Daoy (cell line): Measurements from ENCODE around the gene PRM1. TPM values are rescaled to one million over a fixed set of nuclear protein-coding genes. Genes with fewer than 3 reads are reported as not detected.

Experiments used
- DNase-seq: peaks from one replicate; pipeline ENCODE4 v3.0.0-alpha.2; 2015; ENCODE audit warnings: low read depth
- total RNA-seq: library from RNA; depleted of rRNA; stranded (reverse); fragments of >200 nt; shearing (Covaris generic); gene quantifications from 2 replicates; pipeline ENCODE4 v1.2.3, GENCODE V29; 2014

PRM1 gene
- total RNA-seq, 1 experiment from 2014 or later: not detected

DNA sequence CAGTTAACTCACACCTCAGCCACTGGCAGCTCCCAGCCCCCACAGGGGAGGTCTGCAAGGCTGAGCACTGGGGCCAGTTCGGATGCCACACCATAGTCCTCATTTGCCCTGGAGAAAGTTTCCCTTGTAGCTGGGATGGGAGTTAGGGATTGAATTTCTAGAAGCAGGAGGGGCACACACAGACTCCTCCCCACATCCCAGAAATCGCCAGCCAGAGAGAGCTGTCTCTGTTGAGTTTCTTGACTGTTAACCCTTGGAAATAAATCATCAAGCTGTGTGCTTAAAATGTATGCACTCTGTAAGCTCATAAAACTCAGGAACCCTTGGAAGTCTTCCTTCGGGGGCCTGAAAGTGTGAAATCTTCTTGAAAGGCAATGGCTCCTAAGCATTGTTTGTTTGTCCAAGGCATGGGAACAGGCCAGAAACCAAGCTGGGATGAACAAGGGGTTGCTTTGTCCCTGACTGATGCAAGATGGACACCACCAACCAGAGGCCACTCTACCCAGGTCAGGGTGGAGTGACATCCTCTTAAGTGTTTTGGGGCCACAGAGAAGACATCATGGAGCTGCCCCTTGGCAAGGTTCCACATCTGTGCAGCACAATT lies 7.3 kb downstream of the PRM1 start:
- DNase-seq: no peak

DNA sequence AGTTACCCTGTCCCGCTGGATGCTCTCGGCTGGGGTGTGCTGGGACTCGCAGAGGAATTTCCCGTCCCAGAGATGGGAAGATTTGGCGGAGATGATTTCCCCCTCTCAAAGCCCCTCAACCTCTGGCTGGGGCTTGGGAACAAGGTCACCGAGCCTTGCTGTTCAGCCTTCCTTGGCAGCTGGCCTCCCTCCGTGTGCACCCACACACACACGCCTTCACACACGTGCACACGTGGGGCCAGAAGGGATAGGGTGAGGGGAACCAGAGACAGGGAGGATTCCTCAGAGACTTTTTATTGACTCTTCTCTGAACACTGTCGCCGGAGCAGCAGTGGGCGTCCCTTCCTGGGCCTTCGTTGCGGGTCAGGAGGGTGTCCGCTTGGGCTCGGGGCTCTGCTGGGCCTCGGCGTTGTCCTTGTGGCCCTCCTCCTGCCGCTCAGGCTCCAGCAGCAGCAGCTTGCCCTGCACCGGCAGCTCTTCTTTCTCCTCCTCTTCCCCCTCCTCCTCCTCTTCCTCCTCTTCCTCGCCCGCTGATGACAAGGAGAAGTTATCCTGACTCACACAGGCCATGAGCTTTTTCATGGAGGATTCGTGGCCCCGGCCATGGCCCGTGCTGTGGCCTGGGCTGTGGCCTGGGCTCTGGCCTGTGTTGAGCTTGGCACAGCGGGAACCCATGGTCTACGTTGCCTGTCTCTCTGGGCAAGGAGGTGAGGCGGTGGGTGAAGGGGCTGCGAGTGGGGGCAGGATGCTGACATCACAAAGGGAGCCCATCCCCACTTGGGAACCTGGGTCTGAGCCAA lies 8.0 kb downstream of the PRM1 start, which contains the start of gene PRM3:
TSS of gene PRM3 (minus strand) at position 709 of the 800 bp plus-strand sequence. CDS start at position 675, 34 bp downstream.
- no peak for DNase-seq

DNA sequence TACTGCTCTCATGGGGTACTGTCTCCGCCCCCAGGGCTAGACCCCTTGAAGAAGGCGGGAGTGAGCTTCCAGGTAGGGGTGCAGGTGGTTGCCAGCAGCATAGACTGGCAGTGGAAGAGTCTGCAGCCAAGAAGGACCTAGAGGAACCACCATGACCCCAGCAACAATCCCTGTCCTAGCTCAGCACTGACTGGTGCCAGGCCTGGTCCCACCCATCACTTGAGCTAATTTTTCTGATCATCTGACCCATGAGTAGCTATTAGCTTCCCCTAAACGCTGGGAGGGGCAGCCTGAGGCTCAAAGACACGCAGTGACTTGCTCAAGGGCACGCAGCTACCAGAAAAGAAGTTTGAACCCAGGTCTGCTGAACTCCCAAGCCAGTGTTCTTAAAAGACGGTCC lies 8.6 kb downstream of the PRM1 start:
- no peak for DNase-seq

DNA sequence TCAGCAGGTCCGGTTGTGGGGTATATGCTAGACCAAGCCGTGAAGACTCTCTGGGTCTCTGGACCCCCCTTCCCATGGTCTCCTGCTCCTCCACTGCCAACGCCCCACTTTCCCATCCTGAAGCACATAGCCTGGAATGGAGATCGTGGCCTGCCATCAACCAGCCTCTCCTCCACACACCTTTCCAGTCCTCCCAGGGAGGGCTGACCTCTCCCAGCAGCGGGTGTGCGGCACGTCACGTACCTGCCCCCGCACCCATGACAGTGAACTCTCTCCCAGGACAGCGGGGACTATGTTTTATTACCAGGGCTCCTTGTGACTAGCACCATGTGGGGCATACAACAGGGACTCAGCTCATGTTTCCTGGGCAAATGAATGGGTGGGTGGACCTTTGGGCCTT lies 9.5 kb downstream of the PRM1 start:
- DNase-seq: no peak

DNA sequence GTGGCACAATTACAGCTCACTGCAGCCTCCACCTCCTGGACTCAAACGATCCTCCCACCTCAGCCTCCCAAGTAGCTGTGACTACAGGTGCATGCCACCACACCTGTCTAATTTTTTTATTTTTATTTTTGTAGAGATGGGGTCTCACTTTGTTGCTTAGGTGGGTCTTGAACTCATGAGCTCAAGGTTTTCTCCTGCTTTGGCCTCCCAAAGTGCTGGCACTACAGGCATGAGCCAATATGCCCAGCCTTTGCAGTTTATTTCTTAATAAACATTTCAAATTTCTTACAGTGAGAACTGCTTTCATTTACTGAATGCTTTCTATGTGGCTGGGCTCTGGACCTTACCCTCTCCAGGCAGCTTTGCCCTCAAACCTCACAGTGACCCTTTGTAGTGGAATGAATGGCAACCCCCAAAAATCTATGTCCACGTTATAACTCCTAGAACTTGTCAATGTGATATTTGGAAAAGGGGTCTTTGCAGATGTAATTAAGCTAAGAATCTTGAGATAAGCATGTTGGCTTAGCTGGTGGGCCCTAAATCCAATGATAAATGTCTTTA lies 10.4 kb downstream of the PRM1 start:
- no peak for DNase-seq

DNA sequence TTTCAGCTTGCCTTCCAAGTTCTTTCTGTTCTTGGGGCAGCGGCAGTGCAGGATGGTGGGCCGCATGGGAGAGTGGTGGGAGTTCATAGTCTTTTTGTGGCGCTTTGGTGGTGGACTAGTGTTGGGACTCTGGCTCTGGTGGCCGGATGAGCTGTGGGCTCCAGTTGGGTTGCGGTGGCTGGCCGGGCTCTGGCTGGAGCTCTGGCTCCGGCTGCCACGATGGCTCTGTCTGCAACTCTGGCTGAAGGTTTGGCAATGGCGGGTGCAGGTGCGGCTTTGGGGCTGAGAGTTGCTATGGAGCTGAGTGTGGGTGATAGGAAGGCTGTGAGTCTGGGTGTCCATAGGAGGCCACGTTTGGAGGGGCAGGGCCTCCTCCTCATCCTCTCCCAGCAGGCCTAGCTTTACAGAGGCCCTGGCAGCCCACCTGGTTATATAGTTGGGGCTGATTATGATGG lies 12.2 kb downstream of the PRM1 start, which contains the start of gene TNP2:
TSS of gene TNP2 (minus strand) at position 405 of the 455 bp plus-strand sequence. CDS start at position 342, 63 bp downstream.
- no peak for DNase-seq

DNA sequence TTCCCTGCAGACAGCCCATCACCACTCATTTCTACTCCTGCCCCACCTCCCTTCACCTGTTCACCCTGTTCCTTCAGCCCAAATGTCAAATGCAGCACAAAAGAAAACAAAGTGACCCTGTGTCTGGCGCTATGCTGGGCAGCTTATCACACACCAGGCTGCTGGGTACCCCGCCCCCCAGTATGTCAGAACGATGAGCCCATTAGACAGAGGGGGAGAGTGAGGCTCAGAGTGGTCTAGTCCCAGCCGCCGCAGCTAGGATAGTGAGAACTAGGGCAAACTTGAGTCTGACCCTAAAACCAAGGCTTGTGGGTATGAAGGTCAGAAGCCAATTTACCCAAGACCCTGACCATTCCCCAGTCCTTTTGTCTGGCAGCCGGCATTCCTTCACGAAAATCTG lies 16.0 kb downstream of the PRM1 start:
- DNase-seq: no peak

DNA sequence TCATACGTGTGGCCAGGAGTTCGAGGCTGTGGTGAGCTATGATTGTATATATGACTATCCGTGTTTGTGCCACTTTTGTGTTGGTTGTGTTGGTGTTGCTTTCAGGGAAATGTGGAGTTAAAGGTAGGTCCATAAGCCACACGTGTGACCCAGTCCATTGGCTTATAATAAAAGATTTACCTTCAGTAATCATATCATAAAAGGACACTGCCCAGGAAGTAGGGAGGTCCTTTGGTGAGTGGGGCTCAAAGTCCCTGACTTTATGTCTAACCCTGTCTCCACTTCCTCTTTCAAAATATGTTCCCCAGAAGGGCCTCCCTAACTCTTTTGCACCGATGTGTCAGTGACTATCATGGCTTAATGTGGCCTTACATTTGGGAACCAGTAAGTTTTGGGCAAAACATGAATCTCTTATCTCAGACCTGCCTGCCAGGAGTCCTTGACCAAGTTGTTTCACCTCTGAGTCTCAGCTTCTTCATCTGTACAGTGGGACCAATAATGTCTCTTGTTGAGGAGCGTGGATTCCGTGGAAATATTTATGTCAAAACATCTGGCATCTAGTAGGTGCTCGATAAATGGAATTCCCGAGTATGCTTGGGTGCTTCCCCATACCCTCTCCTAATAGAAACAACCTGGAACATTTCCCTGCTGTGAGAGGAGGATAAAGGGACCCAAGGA lies 16.8 kb downstream of the PRM1 start:
- DNase-seq: no peak

DNA sequence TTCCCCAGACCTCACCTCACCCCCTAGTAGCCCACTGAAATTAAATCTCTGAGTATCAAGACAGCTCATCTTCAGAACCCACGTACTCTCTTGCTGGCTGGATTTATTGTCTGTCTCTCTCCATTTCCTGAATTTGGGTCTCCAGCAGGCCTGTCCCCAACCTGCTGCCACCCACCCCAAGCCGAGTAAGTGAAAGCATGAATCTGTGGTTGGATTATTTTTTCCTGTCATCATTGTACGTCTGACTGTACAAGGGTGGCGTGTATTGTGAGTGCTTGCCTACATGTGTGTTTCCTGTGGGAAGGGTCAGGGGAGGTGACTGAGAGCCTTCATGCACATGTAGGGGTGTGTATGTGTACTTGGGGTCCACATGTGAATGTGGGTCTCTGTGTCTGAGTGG lies 17.4 kb downstream of the PRM1 start:
- DNase-seq: no peak

DNA sequence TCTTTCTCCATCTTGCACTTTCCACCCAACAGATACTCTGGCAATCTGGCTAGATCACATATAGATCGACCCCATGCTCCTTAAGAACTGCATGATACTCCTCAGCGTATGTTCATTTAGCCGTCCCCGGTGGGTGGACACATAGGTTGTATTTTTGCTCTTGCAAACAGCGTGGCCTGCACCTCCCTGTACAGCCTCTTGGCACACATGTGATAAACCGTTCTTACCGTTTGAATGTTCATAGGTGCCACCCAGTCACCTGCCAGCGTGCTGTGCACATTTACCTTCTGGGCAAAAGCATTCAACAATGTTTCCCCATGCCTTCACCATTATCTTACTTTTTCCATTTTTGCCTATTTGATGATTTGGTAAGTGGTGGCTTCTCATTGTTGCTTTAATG lies 18.2 kb downstream of the PRM1 start:
- no peak for DNase-seq

DNA sequence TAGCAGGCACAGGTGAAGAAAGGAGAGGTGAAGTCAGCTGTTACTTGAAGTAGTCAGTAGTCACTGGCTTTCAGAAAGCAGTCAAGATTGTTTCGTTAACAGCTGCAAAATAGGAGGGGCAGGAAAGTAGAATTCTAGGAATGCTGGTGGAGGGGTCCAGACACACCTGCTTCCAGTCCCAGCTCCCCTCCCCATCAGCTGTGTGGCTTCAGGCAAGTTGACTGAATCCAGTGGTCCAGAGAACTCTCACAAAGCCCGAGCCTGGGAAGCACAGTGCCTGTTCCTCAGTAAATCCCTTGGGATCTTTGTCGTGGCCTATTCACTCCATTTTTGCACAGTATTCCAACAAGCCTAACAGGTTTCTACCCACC lies 20.5 kb downstream of the PRM1 start:
- no peak for DNase-seq

DNA sequence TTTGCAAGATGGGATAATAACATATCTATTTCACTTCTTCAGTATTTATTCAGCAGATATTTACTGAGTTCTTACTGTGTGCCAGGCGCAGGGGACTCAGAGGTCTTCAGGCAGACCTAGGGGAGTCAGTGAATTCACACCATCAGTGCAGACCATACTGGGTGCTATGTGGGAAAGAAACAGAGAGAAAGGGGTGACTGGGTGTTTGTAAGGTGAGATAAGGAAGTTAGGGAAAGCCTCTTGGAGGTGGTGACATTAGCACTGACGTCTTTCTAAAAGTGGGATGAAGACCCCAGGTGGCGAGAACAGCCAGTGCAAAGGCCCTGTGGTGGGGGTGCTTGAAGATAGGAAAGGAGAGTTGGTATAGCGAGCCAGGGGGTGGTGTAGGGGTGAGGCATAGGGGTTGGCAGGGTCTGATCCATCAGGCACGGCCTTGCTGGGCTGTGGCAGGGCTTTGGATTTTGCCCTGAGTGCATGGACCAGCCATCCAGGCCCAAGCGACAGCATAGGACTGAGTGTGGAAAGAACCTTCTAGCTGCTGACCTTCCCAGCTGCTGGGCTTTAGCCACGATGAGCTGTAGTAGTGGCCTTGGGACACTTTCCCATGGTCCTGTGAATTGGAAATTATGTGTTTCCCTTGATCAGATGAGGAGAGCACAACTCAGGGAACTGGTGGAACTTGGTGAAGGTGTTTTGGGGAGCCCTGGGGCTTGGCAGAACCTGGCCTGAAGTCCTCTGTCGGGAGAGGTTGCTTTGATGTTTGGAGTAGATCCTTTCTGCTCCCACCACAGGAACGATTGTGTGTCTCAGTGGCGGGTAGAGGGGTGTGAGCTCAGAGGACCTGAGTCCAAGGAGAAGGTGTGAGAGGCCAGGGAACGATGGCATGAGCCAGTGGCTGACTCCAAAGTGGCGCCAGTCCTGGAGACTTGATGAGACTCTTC lies 21.2 kb downstream of the PRM1 start:
- no peak for DNase-seq

DNA sequence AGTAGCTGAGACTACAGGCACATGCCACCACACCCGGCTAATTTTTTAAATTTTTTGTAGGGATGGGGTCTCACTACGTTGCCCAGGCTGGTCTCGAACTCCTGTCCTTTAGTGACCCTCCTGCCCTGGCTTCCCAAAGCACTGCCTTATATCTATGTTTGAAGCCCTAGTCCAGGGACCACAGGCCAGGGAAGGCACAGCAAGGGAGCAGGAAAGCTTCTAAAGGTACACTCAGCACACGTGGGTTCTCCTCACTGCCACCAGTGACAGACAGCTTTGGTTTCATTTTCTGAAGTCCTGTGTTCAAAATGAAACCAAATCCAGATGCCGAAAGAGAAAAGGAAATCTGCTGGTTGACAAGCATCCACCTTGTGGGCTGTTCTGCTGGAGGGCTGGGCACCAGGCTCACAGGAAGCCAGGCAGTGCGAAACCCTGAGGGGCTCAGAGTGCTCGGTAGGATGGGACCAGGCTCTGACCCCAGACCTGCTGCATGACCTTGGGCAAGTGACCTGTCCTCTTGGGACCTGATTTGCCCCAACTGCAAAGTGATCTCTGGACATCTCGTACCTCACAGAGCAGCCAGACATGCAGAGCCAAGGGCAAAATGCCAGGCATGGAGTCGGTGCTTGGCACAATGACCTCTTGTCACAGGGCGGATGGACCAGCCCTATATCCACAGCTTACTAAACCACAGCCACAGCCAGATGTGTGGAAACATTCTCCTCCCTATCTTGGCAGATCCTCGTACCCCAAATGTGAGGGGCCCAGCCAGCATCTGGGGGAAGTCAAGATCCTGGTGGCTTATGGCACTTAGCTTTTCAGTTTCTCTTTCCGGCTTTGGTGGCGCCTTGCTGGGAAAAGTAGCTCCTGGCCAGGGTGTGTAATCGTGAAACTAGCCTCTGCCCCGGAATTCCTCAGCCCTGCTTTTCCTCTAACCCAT lies 22.3 kb downstream of the PRM1 start:
- DNase-seq: no peak

DNA sequence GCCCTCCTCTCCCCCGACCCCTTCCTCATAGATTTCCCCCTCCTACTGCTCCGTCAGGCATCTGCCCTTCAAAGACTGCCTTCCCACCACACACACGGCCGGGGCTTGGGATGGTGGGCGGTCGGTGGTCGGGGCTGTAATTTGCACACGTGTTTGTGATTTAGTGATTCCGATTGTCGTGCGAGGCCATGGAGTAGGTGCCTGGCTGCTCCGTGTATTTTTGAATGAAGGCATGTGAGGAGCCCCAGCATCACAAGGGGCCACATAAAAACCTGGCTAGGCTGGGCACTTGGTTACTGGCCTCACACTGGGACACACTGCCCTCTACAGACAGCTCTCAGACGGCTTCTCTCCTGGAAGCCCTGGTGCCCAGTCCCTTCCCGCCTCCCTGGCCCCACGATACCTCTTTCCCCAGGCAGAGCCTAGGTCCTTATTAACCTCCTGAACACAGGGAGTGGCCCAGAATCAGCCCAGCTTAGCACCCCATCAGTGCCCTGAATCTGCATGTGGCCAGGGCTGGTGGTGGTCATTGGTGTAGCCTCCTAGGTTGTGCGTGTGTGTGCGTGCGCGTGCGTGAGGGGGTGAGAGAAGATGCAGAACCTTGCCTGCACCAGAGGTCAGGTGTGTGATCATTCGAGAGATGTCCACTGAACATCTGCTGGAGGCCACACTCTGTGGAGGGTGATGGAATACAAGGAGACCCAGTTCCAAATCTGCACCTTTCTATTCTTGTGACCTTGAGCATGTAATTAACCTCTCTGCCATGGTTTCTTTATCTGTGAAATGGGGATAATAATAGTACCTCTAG lies 23.8 kb downstream of the PRM1 start:
- peak; percentile 82 for DNase-seq

DNA sequence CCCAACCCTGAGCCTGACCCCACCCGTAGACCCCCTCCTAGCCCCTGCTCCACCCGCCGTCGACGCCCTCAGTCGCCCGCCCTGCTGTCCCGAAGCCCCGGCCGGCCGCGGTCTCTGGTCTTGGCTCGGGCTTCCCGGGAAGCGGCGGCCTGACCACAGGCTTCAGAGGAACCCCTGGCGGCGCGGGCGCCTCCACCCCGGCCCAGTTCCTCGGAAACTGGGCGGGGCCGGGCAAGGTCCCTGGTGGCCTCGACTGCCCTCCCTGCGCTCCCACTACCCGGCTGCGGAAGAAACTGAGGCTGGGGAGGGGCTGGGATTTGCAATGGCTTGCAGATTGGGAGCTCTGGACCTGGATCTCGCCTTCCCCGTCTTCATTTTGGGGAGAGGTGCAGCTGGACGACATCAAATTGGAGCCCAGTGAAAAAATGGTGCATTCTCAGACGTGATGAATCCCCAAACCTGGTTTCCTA lies 24.4 kb downstream of the PRM1 start:
- no peak for DNase-seq

DNA sequence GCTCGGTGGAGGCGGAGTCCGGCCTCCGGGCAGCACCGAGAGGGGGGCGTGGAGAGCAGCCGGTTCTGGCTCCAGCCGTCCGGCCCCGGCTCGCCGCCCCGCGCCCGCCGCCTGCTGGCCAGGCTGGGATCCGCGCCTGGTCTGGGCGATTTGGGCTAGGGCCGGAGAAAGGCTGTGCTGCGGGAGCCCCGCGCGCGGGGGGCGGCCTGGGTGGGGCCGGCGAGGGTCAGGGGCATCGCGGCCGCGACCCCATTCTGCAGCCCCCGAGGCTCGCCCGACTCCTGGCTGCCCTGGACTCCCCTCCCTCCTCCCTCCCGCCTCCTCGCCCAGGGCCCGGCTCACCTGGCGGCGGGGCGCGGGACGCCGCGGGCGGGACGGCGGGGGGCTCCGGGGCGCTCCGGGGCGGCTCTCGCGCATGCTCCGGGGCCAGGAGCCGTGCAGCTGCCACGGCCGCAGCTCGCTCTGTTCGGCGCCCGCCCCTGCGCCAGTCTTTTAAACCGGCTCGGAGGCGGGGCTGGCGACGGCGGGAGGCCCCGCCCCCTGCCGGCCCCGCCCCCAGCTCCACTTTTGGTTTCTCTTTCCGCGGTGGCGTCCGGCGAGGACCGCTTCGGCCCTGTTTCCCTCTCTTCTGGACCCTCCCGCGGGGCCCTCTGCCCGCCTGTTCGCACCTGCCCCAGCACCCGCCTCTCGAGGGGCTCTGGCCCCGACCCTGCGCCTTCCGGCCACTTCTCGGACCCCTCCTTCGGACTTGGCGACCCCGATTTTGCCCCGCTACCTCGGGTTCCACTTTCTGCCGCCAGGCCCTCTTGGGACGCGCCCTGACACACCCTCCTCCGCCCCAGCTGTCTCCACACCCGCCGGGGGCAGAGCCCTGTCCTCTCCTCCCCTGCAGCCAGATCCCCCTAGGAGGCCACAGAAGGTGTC lies 25.1 kb downstream of the PRM1 start, which contains the start of gene SOCS1:
TSS of gene SOCS1 (minus strand) at position 468 of the 924 bp plus-strand sequence. CDS start 726 bp downstream, outside the sequence.
- peak; percentile 88 for DNase-seq

DNA sequence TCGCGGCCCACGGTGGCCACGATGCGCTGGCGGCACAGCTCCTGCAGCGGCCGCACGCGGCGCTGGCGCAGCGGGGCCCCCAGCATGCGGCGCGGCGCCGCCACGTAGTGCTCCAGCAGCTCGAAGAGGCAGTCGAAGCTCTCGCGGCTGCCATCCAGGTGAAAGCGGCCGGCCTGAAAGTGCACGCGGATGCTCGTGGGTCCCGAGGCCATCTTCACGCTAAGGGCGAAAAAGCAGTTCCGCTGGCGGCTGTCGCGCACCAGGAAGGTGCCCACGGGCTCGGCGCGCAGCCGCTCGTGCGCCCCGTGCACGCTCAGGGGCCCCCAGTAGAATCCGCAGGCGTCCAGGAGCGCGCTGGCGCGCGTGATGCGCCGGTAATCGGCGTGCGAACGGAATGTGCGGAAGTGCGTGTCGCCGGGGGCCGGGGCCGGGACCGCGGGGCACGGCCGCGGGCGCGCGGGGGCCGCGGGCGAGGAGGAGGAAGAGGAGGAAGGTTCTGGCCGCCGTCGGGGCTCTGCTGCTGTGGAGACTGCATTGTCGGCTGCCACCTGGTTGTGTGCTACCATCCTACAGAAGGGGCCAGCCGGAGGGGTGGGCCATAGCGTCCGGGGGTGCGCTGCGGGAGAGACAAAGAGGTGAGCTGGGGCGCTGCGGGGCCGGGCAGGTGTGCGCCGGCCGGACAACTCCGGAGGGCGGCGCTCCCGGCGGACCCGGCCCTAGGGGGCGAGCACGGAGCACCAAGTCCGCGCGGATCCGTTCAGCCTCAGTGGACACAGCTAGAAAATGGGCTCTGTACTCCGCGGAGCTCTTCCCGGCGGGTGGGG lies 26.0 kb downstream of the PRM1 start:
- DNase-seq: peak; percentile 65
